ENCODE measurements around the gene GAN.

Gene GAN

GRCh38 chr16:81435103-81435502, 120.3 kb downstream of the GAN start:
- no peak for DNase-seq

GRCh38 chr16:81435567-81435966, 120.8 kb downstream of the GAN start:
- no peak for DNase-seq

- no peak for DNase-seq
Measured at GRCh38 chr16:81436386-81436785, 121.6 kb downstream of the GAN start.

GRCh38 chr16:81437865-81438264, 123.1 kb downstream of the GAN start:
- DNase-seq, result no peak
